ENCODE results near the gene GRIK3. TPM values are rescaled to one million over a fixed set of nuclear protein-coding genes. Genes with fewer than 3 reads are reported as not detected.

Gene GRIK3
- total and polyA plus RNA-seq, 11 donors = 0.06 to 1.6 (median 0.29) TPM

- no peak for ATAC-seq
- intact Hi-C loops (cut with DNase I) = no loop called here
- H3K27me3 ChIP-seq = peaks cover 0 to 4% (median 0%) of the 10 kb centered on the region in 9 donors
- no peak overlapping the region for H3K27ac ChIP-seq
- DNase-seq = no peak
- no peak overlapping the region for H3K4me3 ChIP-seq
- H3K36me3 ChIP-seq = no peaks in the 10 kb centered on the region
- no peak for TF ChIP-seq POLR2A (IDR thresholded peaks at IDR 0.05)
- TF ChIP-seq, protein P1, sequence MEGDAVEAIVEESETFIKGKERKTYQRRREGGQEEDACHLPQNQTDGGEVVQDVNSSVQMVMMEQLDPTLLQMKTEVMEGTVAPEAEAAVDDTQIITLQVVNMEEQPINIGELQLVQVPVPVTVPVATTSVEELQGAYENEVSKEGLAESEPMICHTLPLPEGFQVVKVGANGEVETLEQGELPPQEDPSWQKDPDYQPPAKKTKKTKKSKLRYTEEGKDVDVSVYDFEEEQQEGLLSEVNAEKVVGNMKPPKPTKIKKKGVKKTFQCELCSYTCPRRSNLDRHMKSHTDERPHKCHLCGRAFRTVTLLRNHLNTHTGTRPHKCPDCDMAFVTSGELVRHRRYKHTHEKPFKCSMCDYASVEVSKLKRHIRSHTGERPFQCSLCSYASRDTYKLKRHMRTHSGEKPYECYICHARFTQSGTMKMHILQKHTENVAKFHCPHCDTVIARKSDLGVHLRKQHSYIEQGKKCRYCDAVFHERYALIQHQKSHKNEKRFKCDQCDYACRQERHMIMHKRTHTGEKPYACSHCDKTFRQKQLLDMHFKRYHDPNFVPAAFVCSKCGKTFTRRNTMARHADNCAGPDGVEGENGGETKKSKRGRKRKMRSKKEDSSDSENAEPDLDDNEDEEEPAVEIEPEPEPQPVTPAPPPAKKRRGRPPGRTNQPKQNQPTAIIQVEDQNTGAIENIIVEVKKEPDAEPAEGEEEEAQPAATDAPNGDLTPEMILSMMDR (IDR thresholded peaks at IDR 0.05) = no peak
- H3K4me1 ChIP-seq = no peaks in the 10 kb centered on the region
- no peaks in the 10 kb centered on the region for H3K9me3 ChIP-seq
- 72 to 80% (median 78%) methylated on average over 2 of the region's 2 CpGs for WGBS, 4 donors
Measured at GRCh38 chr1:37078866-37079265, 44.6 kb upstream of the GRIK3 start.

GRCh38 chr1:37076168-37076567, 41.9 kb upstream of the GRIK3 start:
- Histone ChIP-seq H3K36me3 (no peaks in the 10 kb centered on the region), H3K4me1 (peaks cover 0 to 11% (median 0%) of the 10 kb centered on the region in 12 donors), H3K4me3 (no peak overlapping the region), H3K27ac (no peak overlapping the region), H3K9me3 (no peaks in the 10 kb centered on the region), H3K27me3 (peaks cover 0 to 12% (median 0%) of the 10 kb centered on the region in 9 donors)
- 59 to 64% (median 62%) methylated on average over 2 of the region's 2 CpGs for WGBS, 4 donors
- intact Hi-C loops (cut with DNase I) = no loop called here
- ATAC-seq (no peak), DNase-seq (no peak)
- TF ChIP-seq POLR2A (IDR thresholded peaks at IDR 0.05) = no peak
- TF ChIP-seq, protein P1 (IDR thresholded peaks at IDR 0.05) = no peak

GRCh38 chr1:37073854-37074379, 39.6 kb upstream of the GRIK3 start:
- H3K9me3 ChIP-seq = no peaks in the 10 kb centered on the region
- 58 to 65% (median 63%) methylated on average over 6 to 9 of the region's 9 CpGs for WGBS, 4 donors
- ATAC-seq (no peak), DNase-seq (no peak)
- no peak for TF ChIP-seq POLR2A (IDR thresholded peaks at IDR 0.05)
- TF ChIP-seq, protein P1 (IDR thresholded peaks at IDR 0.05) = no peak
- no peak overlapping the region for H3K4me3 ChIP-seq
- intact Hi-C loops (cut with DNase I) = no loop called here
- H3K4me1 ChIP-seq = peaks cover 0 to 11% (median 0%) of the 10 kb centered on the region in 12 donors
- no peak overlapping the region for H3K27ac ChIP-seq
- H3K36me3 ChIP-seq = no peaks in the 10 kb centered on the region
- peaks cover 0 to 20% (median 0%) of the 10 kb centered on the region in 9 donors for H3K27me3 ChIP-seq

GRCh38 chr1:37073152-37073853, 39.0 kb upstream of the GRIK3 start:
- Histone ChIP-seq H3K4me1 (peaks cover 0 to 11% (median 0%) of the 10 kb centered on the region in 12 donors), H3K4me3 (no peak overlapping the region), H3K27me3 (peaks cover 0 to 26% (median 0%) of the 10 kb centered on the region in 9 donors), H3K36me3 (no peaks in the 10 kb centered on the region), H3K27ac (no peak overlapping the region), H3K9me3 (no peaks in the 10 kb centered on the region)
- intact Hi-C loops (cut with DNase I) = no loop called here
- ATAC-seq (no peak), DNase-seq (no peak)
- 56 to 67% (median 61%) methylated on average over 9 of the region's 9 CpGs for WGBS, 4 donors
- TF ChIP-seq, protein P1 (IDR thresholded peaks at IDR 0.05) = no peak
- no peak for TF ChIP-seq POLR2A (IDR thresholded peaks at IDR 0.05)
